B cell (primary cell): ENCODE results near the gene FITM1. TPM values are rescaled to one million over a fixed set of nuclear protein-coding genes. Genes with fewer than 3 reads are reported as not detected.

Experiments
- ATAC-seq: fragments of 200-7000 bp; cut with Tn5 transposase; one replicate; pipeline ENCODE4 v1.10.0; 2021; ENCODE audit warnings: low read depth, mild to moderate bottlenecking, moderate number of reproducible peaks, moderate library complexity
- CTCF ChIA-PET: fragments of 350-600 bp; sonication (Branson Sonifier 250); formaldehyde crosslinking; loops from one replicate; lab custom pipeline; 2021; ENCODE audit warnings: antibody characterized with exemption, inconsistent platforms; lab: Charles Lee
- POLR2A ChIA-PET: fragments of 350-600 bp; sonication (Branson Sonifier 250); formaldehyde crosslinking; loops from one replicate; lab custom pipeline; 2021; ENCODE audit warnings: antibody characterized with exemption; lab: Charles Lee
- DNase-seq: peaks from one replicate; pipeline ENCODE4 v3.0.0; 2013
- H2AFZ ChIP-seq: 2 replicates; pipeline ENCODE4 v1.6.1; 2012; ENCODE audit warnings: mild to moderate bottlenecking, low read depth, low read length; ENCODE audit not compliant: insufficient read depth, poor library complexity, severe bottlenecking
- H3K27ac ChIP-seq, 2 donors: 1 replicate in 1 of 2; 2 replicates in 1 of 2; pipeline ENCODE4 v1.5.1; 2012 to 2013; ENCODE audit warnings: low read length in 2 of 2, mild to moderate bottlenecking in 2 of 2, moderate library complexity in 1 of 2
- H3K27me3 ChIP-seq, 4 experiments: fragments of 200-600 bp in 1 of 4; sonication (generic) in 1 of 4; replicated peaks in 1 of 4; 1 replicate in 2 of 4; 2 replicates in 2 of 4; pipeline versions ENCODE4 v1.6.1 to v1.7.0; 2013 to 2016; ENCODE audit warnings: low read length in 3 of 4, mild to moderate bottlenecking in 2 of 4, mixed read lengths in 1 of 4, moderate library complexity in 1 of 4; ENCODE audit not compliant: insufficient read depth in 4 of 4, control insufficient read depth in 3 of 4; ENCODE audit errors: control extremely low read depth in 1 of 4
- H3K36me3 ChIP-seq, 2 experiments: replicated peaks in 1 of 2; 1 replicate in 1 of 2; 2 replicates in 1 of 2; pipeline versions ENCODE4 v1.6.1 to v1.7.1; 2013; ENCODE audit warnings: low read length in 1 of 2; ENCODE audit not compliant: insufficient read depth in 2 of 2, control insufficient read depth in 1 of 2; ENCODE audit errors: control extremely low read depth in 1 of 2, extremely low read depth in 1 of 2
- H3K4me1 ChIP-seq, 2 donors: fragments of 200-600 bp in 1 of 2; sonication (generic) in 1 of 2; 1 replicate in 1 of 2; 2 replicates in 1 of 2; pipeline versions ENCODE4 v1.5.1 to v1.6.1; 2013 to 2017; ENCODE audit warnings: low read length in 2 of 2; ENCODE audit not compliant: control insufficient read depth in 2 of 2, insufficient read depth in 2 of 2
- H3K4me2 ChIP-seq: replicated peaks from 2 replicates; pipeline ENCODE3; 2012; ENCODE audit warnings: mild to moderate bottlenecking, low read depth, low read length; ENCODE audit not compliant: poor library complexity, severe bottlenecking
- H3K4me3 ChIP-seq, 5 experiments: fragments of 200-600 bp in 1 of 5; sonication (generic) in 1 of 5; 1 replicate in 3 of 5; 2 replicates in 2 of 5; pipeline versions ENCODE4 v1.5.1 to v1.7.0; 2011 to 2016; ENCODE audit warnings: low read length in 4 of 5, mild to moderate bottlenecking in 4 of 5, low read depth in 2 of 5, control low read depth in 1 of 5, moderate library complexity in 1 of 5; ENCODE audit not compliant: insufficient read depth in 1 of 5; ENCODE audit errors: control extremely low read depth in 1 of 5, extremely low read depth in 1 of 5
- H3K79me2 ChIP-seq: fragments of 200-600 bp; sonication (generic); one replicate; pipeline ENCODE4 v1.6.0; 2016; ENCODE audit warnings: low read length; ENCODE audit not compliant: control insufficient read depth, insufficient read depth
- H3K9ac ChIP-seq: fragments of 200-600 bp; sonication (generic); 2 replicates; pipeline ENCODE4 v1.6.1; 2017; ENCODE audit warnings: mild to moderate bottlenecking, low read length, moderate library complexity
- H3K9me3 ChIP-seq, 3 donors: one replicate each; pipeline versions ENCODE4 v1.6.1 to v1.7.1; 2013; ENCODE audit warnings: low read length in 2 of 3; ENCODE audit not compliant: control insufficient read depth in 2 of 3, insufficient read depth in 1 of 3; ENCODE audit errors: control extremely low read depth in 1 of 3
- H4K20me1 ChIP-seq: 2 replicates; pipeline ENCODE4 v1.6.0; 2012; ENCODE audit warnings: mild to moderate bottlenecking, low read length; ENCODE audit not compliant: insufficient read depth, control insufficient read depth, poor library complexity, severe bottlenecking
- H3K27ac Mint-ChIP-seq: one replicate; pipeline ENCODE4 v1.8.0; 2021; ENCODE audit warnings: mixed read lengths
- H3K27me3 Mint-ChIP-seq: one replicate; pipeline ENCODE4 v1.8.0; 2021; ENCODE audit warnings: mixed read lengths
- H3K4me1 Mint-ChIP-seq: one replicate; pipeline ENCODE4 v1.8.0; 2021; ENCODE audit warnings: mixed read lengths
- H3K4me3 Mint-ChIP-seq: one replicate; pipeline ENCODE4 v1.8.0; 2021; ENCODE audit warnings: mixed read lengths
- H3K9me3 Mint-ChIP-seq: one replicate; pipeline ENCODE4 v1.8.0; 2022; ENCODE audit warnings: mixed read lengths; ENCODE audit not compliant: insufficient read depth
- EZH2 ChIP-seq: IDR thresholded peaks from 2 replicates; pipeline ENCODE4 v1.6.1; 2012; ENCODE audit warnings: borderline replicate concordance, low read depth, mild to moderate bottlenecking, moderate library complexity, low read length; ENCODE audit not compliant: insufficient read depth, poor library complexity, severe bottlenecking
- WGBS: methylation state at CpG from one replicate; pipeline ENCODE4 v1.1.5; 2013; ENCODE audit warnings: missing lambda C conversion rate; ENCODE audit not compliant: insufficient coverage; 5-methylcytosine and 5-hydroxymethylcytosine counted together
- intact Hi-C: fragments of 100-400 bp; cut with micrococcal nuclease; formaldehyde crosslinking; loops from one replicate; pipeline ENCODE4 v1.10.0; 2022
- polyA plus RNA-seq: library from polyadenylated mRNA; depleted of rRNA; stranded (reverse); fragments of >200 nt; gene quantifications from 2 replicates; pipeline ENCODE4 v1.2.3, GENCODE V29; 2012
- total RNA-seq, 2 donors: library from RNA; stranded (reverse); fragments of 120-200 nt in 1 of 2; gene quantifications; 1 replicate in 1 of 2; 2 replicates in 1 of 2; pipeline versions ENCODE4 v1.2.3 to v1.2.4, GENCODE V29; 2013 to 2022
- TF ChIP-seq, protein P1 (sequence below): fragments of 200-600 bp; IDR thresholded peaks from one replicate; pipeline ENCODE4 v1.8.0; 2022; ENCODE audit warnings: antibody characterized with exemption, mild to moderate bottlenecking

The FITM1 gene
- total and polyA plus RNA-seq, 2 donors (not counting 1 experiment from before 2014, with no cell fraction given) = 2.6 to 3.3 TPM

DNA sequence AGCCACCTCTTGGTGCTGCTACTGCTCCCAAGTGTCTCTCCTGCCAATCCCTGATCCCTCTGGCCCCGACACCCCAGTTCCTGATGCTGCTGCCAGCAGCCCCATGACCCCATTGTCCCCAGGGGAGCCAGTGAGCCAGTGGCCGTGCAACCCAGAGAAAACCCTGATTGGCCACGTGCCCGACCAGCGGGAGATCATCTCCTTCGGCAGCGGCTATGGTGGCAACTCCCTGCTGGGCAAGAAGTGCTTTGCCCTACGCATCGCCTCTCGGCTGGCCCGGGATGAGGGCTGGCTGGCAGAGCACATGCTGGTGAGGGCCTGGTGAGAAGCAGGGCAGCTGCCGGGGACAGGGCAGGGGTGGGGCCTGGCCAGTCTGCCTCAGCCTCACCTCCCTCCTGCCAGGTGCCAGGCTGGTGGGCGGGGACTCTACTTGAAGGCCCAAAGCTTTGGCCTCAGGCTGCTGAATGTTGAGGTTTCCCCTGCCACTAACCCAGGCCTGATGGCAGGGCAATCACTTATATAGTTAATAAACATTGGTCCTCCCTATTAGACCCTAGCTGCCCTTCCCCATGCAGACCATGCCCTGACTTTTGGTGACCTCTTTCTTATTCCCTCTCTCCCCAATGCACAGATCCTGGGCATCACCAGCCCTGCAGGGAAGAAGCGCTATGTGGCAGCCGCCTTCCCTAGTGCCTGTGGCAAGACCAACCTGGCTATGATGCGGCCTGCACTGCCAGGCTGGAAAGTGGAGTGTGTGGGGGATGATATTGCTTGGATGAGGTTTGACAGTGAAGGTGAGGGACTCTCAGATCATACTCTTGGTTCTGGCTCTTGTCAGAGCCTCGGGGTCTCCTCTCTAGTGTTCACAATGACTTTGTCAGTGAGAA lies 31.3 kb upstream of the FITM1 start:
- TF ChIP-seq, protein P1, sequence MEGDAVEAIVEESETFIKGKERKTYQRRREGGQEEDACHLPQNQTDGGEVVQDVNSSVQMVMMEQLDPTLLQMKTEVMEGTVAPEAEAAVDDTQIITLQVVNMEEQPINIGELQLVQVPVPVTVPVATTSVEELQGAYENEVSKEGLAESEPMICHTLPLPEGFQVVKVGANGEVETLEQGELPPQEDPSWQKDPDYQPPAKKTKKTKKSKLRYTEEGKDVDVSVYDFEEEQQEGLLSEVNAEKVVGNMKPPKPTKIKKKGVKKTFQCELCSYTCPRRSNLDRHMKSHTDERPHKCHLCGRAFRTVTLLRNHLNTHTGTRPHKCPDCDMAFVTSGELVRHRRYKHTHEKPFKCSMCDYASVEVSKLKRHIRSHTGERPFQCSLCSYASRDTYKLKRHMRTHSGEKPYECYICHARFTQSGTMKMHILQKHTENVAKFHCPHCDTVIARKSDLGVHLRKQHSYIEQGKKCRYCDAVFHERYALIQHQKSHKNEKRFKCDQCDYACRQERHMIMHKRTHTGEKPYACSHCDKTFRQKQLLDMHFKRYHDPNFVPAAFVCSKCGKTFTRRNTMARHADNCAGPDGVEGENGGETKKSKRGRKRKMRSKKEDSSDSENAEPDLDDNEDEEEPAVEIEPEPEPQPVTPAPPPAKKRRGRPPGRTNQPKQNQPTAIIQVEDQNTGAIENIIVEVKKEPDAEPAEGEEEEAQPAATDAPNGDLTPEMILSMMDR = no peak
- TF ChIP-seq EZH2 = no peak
- Histone ChIP-seq H3K9ac (no peak overlapping the region), H4K20me1 (peaks cover 7% of the 10 kb centered on the region), H3K4me3 (no peak overlapping the region), H3K27me3 (no peaks in the 10 kb centered on the region), H3K27ac (no peak overlapping the region), H3K4me2 (no peak overlapping the region), H2AFZ (no peak overlapping the region), H3K79me2 (peaks cover 44% of the 10 kb centered on the region), H3K36me3 (peaks cover 2 to 63% of the 10 kb centered on the region in 2 experiments), H3K9me3 (no peaks in the 10 kb centered on the region), H3K4me1 (peaks cover 5 to 19% of the 10 kb centered on the region in 2 donors)
- no peaks in the 10 kb centered on the region for H3K27me3 Mint-ChIP-seq
- no peak overlapping the region for H3K4me3 Mint-ChIP-seq
- no peak overlapping the region for H3K27ac Mint-ChIP-seq
- ATAC-seq (no peak), DNase-seq (no peak)
- intact Hi-C loops = no loop called here
- peaks cover 18% of the 10 kb centered on the region for H3K4me1 Mint-ChIP-seq
- no peaks in the 10 kb centered on the region for H3K9me3 Mint-ChIP-seq
- CTCF ChIA-PET = interaction anchor here (1.4 to 12.1 kb wide), 3 partner anchors 6 to 9 kb away, joined by 5 to 292 read pairs (median 292); partner anchors contain the start of gene PCK2
- 97% methylated on average over 16 of the region's 17 CpGs for WGBS
- POLR2A ChIA-PET = no interaction called here
